T-helper 2 cell treated with Interferon-gamma antibody and Interleukin-4, amounts not matched to agents 100 ng/mL and 5 ng/mL, for 36 hours (primary cell): ENCODE measurements around the gene STAG2. TPM values are rescaled to one million over a fixed set of nuclear protein-coding genes. Genes with fewer than 3 reads are reported as not detected.

Experiments
- total RNA-seq: library from RNA; stranded (reverse); gene quantifications from 2 replicates; pipeline ENCODE4 v1.2.3, GENCODE V29; 2022

STAG2 gene
- total RNA-seq, 1 donor from 2014 or later: 73.3 TPM

Other genes starting within 250 kb of the STAG2 start
- gene THOC2, start 228.7 kb upstream of the STAG2 start, total RNA-seq: 82.3 and 87.3 TPM in 2 replicates
- 43.4 and 45.9 TPM in 2 replicates for gene XIAP, start 101.7 kb upstream of the STAG2 start, total RNA-seq